ENCODE data around the gene PSMF1. TPM values are rescaled to one million over a fixed set of nuclear protein-coding genes. Genes with fewer than 3 reads are reported as not detected.

The PSMF1 gene
- total RNA-seq, 2 donors from 2014 or later: 86.7 to 116 TPM

DNA sequence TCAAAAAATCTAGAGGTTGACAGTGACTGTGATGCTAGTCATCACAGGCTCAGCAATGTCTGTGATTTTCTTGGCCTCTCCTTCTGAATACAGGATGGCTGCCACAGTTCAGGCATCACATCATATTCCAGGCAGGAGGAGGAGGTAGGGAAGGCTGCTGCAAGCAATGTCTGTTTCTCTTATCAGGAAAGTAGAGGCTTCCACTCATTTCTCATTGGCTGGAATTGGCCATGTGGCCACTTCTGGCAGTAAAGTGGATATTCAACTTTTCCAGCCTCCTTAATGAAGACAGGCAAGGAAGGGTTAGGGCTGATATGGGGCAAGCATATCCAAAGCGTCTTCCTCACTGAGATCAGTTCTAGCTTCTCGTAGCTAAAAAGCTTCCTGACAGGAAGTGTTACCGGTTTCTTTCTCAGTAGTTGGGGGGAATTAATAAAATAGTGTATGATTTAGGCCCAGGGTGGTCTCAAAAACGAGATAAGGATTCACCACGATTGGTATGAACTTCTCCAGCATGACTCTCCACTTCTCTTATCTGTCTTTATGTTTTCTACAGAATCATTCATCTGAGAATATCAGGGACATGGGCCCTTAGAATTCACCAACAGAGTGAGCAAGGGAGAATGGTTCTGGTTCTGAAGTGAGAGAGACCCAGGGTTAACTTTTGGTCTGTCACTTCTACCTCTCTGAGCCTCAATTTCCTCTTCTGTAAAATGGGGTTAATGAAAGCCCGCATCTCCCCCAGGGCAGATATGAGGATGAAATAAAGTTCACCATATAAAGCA, 32.7 kb upstream of the PSMF1 start:
- ATAC-seq (ENCODE audit: insufficient number of reproducible peaks, low FRiP score, low read depth): no peak
- TF ChIP-seq, protein P1, sequence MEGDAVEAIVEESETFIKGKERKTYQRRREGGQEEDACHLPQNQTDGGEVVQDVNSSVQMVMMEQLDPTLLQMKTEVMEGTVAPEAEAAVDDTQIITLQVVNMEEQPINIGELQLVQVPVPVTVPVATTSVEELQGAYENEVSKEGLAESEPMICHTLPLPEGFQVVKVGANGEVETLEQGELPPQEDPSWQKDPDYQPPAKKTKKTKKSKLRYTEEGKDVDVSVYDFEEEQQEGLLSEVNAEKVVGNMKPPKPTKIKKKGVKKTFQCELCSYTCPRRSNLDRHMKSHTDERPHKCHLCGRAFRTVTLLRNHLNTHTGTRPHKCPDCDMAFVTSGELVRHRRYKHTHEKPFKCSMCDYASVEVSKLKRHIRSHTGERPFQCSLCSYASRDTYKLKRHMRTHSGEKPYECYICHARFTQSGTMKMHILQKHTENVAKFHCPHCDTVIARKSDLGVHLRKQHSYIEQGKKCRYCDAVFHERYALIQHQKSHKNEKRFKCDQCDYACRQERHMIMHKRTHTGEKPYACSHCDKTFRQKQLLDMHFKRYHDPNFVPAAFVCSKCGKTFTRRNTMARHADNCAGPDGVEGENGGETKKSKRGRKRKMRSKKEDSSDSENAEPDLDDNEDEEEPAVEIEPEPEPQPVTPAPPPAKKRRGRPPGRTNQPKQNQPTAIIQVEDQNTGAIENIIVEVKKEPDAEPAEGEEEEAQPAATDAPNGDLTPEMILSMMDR (IDR thresholded peaks at IDR 0.05): no peak
- H3K27ac ChIP-seq: no peak overlapping the region

DNA sequence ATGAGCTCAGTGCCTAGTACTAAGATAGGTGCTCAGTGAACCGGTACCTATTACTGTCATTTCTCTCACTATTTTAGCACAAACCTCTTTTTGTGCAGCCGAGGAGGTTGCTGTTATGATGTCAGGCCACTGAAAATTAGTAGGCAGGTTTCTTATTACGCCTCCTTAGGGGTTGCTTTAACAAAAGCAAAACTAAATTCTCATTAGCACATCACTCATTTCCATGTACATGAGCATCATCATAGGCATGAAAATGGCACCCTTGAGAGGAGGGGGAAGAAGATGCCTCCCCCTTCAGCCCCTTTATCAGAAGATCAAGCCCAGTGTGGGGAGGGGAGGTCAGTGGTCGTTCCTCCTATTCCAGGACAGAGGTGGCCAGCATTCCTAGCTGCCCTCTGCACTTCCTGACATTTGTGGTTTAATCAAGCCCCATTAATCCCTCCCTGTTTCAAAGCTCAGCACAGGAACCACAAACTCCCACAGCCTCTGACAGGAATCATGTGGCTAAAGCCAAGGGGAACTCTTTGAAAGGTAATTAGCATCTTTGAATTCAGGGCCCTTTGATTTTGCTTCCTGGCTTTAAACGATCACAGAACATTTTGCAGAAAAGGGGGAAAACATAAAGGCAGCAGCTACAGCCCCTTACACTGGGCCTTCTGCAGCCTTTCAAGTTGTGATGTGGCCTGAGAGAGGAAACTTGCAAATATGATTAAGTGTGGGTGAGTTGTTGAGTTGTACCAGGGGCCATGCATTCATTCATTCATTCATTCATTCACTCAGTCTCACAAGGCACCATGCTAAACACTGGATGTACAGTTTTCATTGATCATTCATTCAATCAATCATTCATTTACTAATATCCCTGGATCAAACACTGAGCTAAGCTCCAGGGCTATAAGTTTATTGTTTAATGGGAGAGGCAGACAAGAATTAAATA, 31.9 kb upstream of the PSMF1 start:
- no peaks in the 10 kb centered on the region for H3K36me3 ChIP-seq
- no peaks in the 10 kb centered on the region for H3K27me3 ChIP-seq (replicated peaks; ENCODE audit: insufficient read depth)
- no peaks in the 10 kb centered on the region for H3K9me3 ChIP-seq
- ATAC-seq (ENCODE audit: insufficient number of reproducible peaks, low FRiP score, low read depth): no peak
- H3K27ac ChIP-seq: no peak overlapping the region
- H3K4me3 ChIP-seq: no peak overlapping the region
- TF ChIP-seq, protein P1 (IDR thresholded peaks at IDR 0.05): no peak
- no peak for DNase-seq (ENCODE audit: low spot score)
- H3K4me1 ChIP-seq (ENCODE audit: control insufficient read depth in 1 of 2, low read depth in 2 of 2): no peaks in the 10 kb centered on the region

More for the DNA sequence above, 32.7 kb upstream of the PSMF1 start:
- no peak overlapping the region for H3K4me3 ChIP-seq
- no peaks in the 10 kb centered on the region for H3K27me3 ChIP-seq (replicated peaks; ENCODE audit: insufficient read depth)
- no peak for DNase-seq (ENCODE audit: low spot score)
- H3K36me3 ChIP-seq: no peaks in the 10 kb centered on the region
- no peaks in the 10 kb centered on the region for H3K9me3 ChIP-seq
- no peaks in the 10 kb centered on the region for H3K4me1 ChIP-seq (ENCODE audit: control insufficient read depth in 1 of 2, low read depth in 2 of 2)

DNA sequence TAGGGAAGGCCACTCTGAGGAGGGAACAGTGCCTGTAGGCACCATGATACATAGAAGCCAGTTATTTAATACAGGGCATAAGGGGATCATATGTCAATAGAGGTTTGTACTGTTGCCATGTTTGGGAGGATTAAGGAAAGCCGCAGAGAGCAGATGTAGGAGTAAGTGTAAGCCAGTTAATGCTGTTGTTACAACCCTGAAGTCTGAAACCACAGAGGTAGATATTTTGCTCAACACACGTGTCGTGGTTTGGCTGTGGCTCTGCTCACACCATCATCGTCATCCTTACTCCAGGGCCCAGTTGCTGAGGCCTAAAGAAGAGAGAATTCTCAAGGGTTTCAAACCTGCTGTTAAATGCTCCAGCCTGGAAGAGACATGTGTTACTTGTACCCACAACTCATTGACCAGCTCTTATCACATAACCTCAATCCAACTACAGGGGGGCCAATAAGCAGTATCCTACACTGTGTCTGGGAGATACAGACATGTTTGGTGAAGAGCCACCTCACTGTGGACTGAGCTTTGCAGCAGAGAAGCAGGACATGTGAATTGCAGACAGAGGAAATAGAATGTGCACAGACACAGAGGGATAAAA, 31.0 kb upstream of the PSMF1 start:
- H3K9me3 ChIP-seq: no peaks in the 10 kb centered on the region
- no peaks in the 10 kb centered on the region for H3K36me3 ChIP-seq
- no peak overlapping the region for H3K27ac ChIP-seq
- H3K4me3 ChIP-seq: no peak overlapping the region
- no peak for DNase-seq (ENCODE audit: low spot score)
- ATAC-seq (ENCODE audit: insufficient number of reproducible peaks, low FRiP score, low read depth): no peak
- TF ChIP-seq, protein P1 (IDR thresholded peaks at IDR 0.05): no peak
- no peaks in the 10 kb centered on the region for H3K27me3 ChIP-seq (replicated peaks; ENCODE audit: insufficient read depth)
- no peaks in the 10 kb centered on the region for H3K4me1 ChIP-seq (ENCODE audit: control insufficient read depth in 1 of 2, low read depth in 2 of 2)

DNA sequence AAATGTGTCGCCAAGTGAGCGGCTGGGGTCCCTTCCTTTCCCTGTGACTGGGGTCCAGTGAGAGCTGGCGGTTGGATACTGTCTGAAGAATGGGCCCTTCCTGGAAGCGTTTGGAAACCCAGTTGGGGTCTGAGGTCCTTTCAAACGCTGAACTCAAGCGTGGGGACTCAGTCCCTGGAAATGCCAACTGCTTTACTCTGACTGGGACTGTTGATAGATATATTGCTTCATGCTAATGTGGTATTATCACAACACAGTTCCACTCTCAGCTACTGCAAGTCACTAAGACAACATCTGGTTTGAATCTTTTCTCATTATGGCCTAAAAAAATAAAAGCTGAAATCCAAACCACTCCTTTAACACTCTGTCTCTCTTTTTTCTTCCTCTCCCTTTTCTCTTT, 23.7 kb upstream of the PSMF1 start:
- Histone ChIP-seq H3K4me1 (ENCODE audit: control insufficient read depth in 1 of 2, low read depth in 2 of 2) (no peaks in the 10 kb centered on the region), H3K4me3 (no peak overlapping the region), H3K27me3 (replicated peaks; ENCODE audit: insufficient read depth) (no peaks in the 10 kb centered on the region), H3K36me3 (no peaks in the 10 kb centered on the region), H3K9me3 (no peaks in the 10 kb centered on the region), H3K27ac (no peak overlapping the region)
- TF ChIP-seq, protein P1 (IDR thresholded peaks at IDR 0.05): no peak
- no peak for ATAC-seq (ENCODE audit: insufficient number of reproducible peaks, low FRiP score, low read depth)
- DNase-seq (ENCODE audit: low spot score): no peak

DNA sequence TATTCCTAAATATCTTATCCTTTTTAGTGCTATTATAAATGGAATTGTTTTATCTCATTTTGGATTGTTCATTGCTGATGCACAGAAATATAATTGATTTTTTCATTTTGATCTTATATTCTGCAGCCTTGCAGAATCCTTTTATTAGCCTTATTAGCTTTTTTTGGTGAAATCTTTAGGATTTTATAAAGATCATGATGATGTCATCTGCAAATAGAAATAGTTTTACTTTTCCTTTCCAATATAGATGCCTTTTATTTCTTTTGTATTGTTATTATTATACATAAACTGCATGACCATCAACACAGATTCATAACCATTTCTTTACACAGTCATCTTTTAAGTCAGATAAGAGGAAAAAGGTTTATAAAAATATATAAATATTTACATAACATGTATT, 16.9 kb upstream of the PSMF1 start:
- DNase-seq (ENCODE audit: low spot score): no peak
- Histone ChIP-seq H3K4me3 (no peak overlapping the region), H3K36me3 (no peaks in the 10 kb centered on the region), H3K27ac (no peak overlapping the region), H3K4me1 (ENCODE audit: control insufficient read depth in 1 of 2, low read depth in 2 of 2) (no peaks in the 10 kb centered on the region), H3K27me3 (replicated peaks; ENCODE audit: insufficient read depth) (no peaks in the 10 kb centered on the region), H3K9me3 (peaks cover 7% of the 10 kb centered on the region)
- ATAC-seq (ENCODE audit: insufficient number of reproducible peaks, low FRiP score, low read depth): no peak
- TF ChIP-seq, protein P1 (IDR thresholded peaks at IDR 0.05): no peak
